K562 (cell line): ENCODE measurements around the gene CRY2. TPM values are rescaled to one million over a fixed set of nuclear protein-coding genes. Genes with fewer than 3 reads are reported as not detected.

Experiments
- ATF3 ChIP-seq, 2 experiments: fragments of 450-650 bp in 1 of 2; sonication (generic) in 1 of 2; formaldehyde crosslinking in 1 of 2; IDR thresholded peaks in 1 of 2; conservative IDR thresholded peaks in 1 of 2; 2 replicates each; pipeline versions ENCODE4 v1.6.1 to v1.8.1; 2016 to 2023; ENCODE audit warnings: mild to moderate bottlenecking in 2 of 2, moderate library complexity in 2 of 2, inconsistent platforms in 1 of 2, missing genetic modification reagents in 1 of 2
- CEBPG ChIP-seq, 3 experiments: fragments of 200-800 bp in 1 of 3; sonication (Bioruptor generic) in 1 of 3; sonication (generic) in 1 of 3; formaldehyde crosslinking in 1 of 3; IDR thresholded peaks in 2 of 3; conservative IDR thresholded peaks in 1 of 3; 2 replicates each; pipeline versions ENCODE4 v1.6.1 to v1.8.0; 2016 to 2022; ENCODE audit warnings: missing compliant biosample characterization in 2 of 3, missing genetic modification characterization in 2 of 3, mild to moderate bottlenecking in 1 of 3, missing genetic modification reagents in 1 of 3
- HDGF ChIP-seq: fragments of 450-650 bp; IDR thresholded peaks from 2 replicates; pipeline ENCODE4 v1.6.1; 2016
- HNRNPK ChIP-seq: fragments of 200-400 bp; formaldehyde crosslinking; IDR thresholded peaks from one replicate; pipeline ENCODE4 v1.6.1; 2018; ENCODE audit warnings: mild to moderate bottlenecking, low read depth, low read length; ENCODE audit not compliant: poor library complexity, severe bottlenecking
- KLF13 ChIP-seq: fragments of 450-650 bp; IDR thresholded peaks from 2 replicates; pipeline ENCODE4 v1.6.1; 2016; ENCODE audit warnings: missing genetic modification characterization, low read depth, mild to moderate bottlenecking, missing compliant biosample characterization, moderate library complexity, borderline replicate concordance
- MLLT1 ChIP-seq, 2 experiments: fragments of 450-650 bp; IDR thresholded peaks; 2 replicates each; pipeline ENCODE4 v1.6.1; 2016
- NUFIP1 ChIP-seq: fragments of 450-650 bp; IDR thresholded peaks from 2 replicates; pipeline ENCODE4 v1.6.1; 2018; ENCODE audit not compliant: partially characterized antibody
- PCBP1 ChIP-seq: fragments of 200-400 bp; formaldehyde crosslinking; IDR thresholded peaks from 2 replicates; pipeline ENCODE4 v1.6.1; 2018; ENCODE audit warnings: mild to moderate bottlenecking, low read depth, low read length; ENCODE audit not compliant: poor library complexity, severe bottlenecking
- RNF2 ChIP-seq: sonication (generic); IDR thresholded peaks from 2 replicates; pipeline ENCODE4 v1.6.1; 2016
- TCFL5 ChIP-seq: fragments of 250-450 bp; sonication (Bioruptor Pico); conservative IDR thresholded peaks from 2 replicates; pipeline ENCODE4 v1.6.1; 2021; ENCODE audit warnings: mild to moderate bottlenecking, moderate library complexity, matching md5 sums
- TSC22D4 ChIP-seq: fragments of 450-650 bp; IDR thresholded peaks from 2 replicates; pipeline ENCODE4 v1.6.1; 2016; ENCODE audit warnings: missing genetic modification characterization, missing biosample characterization, control low read depth
- ZBTB40 ChIP-seq, 2 experiments: fragments of 450-650 bp in 1 of 2; sonication (generic) in 1 of 2; formaldehyde crosslinking in 1 of 2; IDR thresholded peaks; 2 replicates each; pipeline versions ENCODE4 v1.7.1 to v1.9.0; 2016 to 2022; ENCODE audit warnings: inconsistent platforms in 1 of 2, mild to moderate bottlenecking in 1 of 2, missing genetic modification reagents in 1 of 2
- ZC3H11A ChIP-seq: IDR thresholded peaks from 2 replicates; pipeline ENCODE4 v1.6.1; 2012; ENCODE audit warnings: low read depth, low read length, improper control_type of control experiment
- polyA plus RNA-seq, 8 experiments: library from polyadenylated mRNA; depleted of rRNA in 4 of 8; stranded (reverse) in 5 of 8; unstranded in 3 of 8; fragments of >200 nt; fragmentation: Nextera tagmentation in 2 of 8; fragmentation: Illumina TruSeq in 1 of 8; extraction: Ambion mirVana in 2 of 8; extraction: Trizol in 1 of 8; gene quantifications; 2 replicates each; pipeline versions ENCODE4 v1.2.1 to v1.2.3, GENCODE V29; 2011 to 2014; ENCODE audit warnings: inconsistent platforms in 1 of 8, missing spikeins in 1 of 8
- total RNA-seq, 7 experiments: library from RNA; depleted of rRNA in 6 of 7; stranded (reverse); fragments of >200 nt in 6 of 7; fragmentation: Illumina TruSeq in 2 of 7; extraction: Trizol in 2 of 7; gene quantifications; 2 replicates each; pipeline versions ENCODE4 v1.2.1 to v1.2.3, GENCODE V29; 2011 to 2021; ENCODE audit warnings: low replicate concordance in 1 of 7

The CRY2 gene
- total and polyA plus RNA-seq, 9 of the 15 experiments (the other 6 are each of a cell fraction or from before 2014, with no cell fraction given): 2.3 to 23.9 (median 14.8) TPM

GRCh38 chr11:45846974-45847910, at the start of gene CRY2 (continued):
- TF ChIP-seq ATF3 (IDR thresholded peaks at IDR 0.05) (no peak; the same call in 1 of the 2 replicates), ATF3 (CRISPR knock-in tag; conservative IDR thresholded peaks at IDR 0.05) (0 out of 2 replicates have a peak, but pooled peaks have one; percentile 39), ZBTB40 (IDR thresholded peaks at IDR 0.05) (peak; percentile 20; the same call in 1 of the 2 replicates), ZBTB40 (CRISPR knock-in tag; IDR thresholded peaks at IDR 0.05) (no peak; the same call in 1 of the 2 replicates), HDGF (no peak), TCFL5 (CRISPR knock-in tag) (no peak), CEBPG (CRISPR knock-in tag; IDR thresholded peaks at IDR 0.05) (peak; percentile 54; the same call in 1 of the 2 replicates), CEBPG (tag; conservative IDR thresholded peaks at IDR 0.05 in 1 of 2, IDR thresholded peaks at IDR 0.05 in 1 of 2) (no peak), HNRNPK (no peak), RNF2 (peak; percentile 33; the same call in 1 of the 2 replicates), TSC22D4 (no peak), NUFIP1 (no peak), PCBP1 (peak; percentile 61), KLF13 (tag) (no peak), MLLT1 (IDR thresholded peaks at IDR 0.05) (no peak), ZC3H11A (no peak)
